Astrocyte (in vitro differentiated cells and primary cell): Measurements from ENCODE around the gene ODAPH. TPM values are rescaled to one million over a fixed set of nuclear protein-coding genes. Genes with fewer than 3 reads are reported as not detected.
A peak's percentile ranks its signal among the peaks of the same experiment; 100 is the strongest.

Source experiments
- DNase-seq: peaks from one replicate; pipeline ENCODE4 v3.0.0-alpha.2; 2010; ENCODE audit warnings: low read depth
- FAIRE-seq: peaks from 2 replicates; lab custom pipeline; 2011; peaks lifted over from hg19 to GRCh38; lab: Jason Lieb, UNC
- H2AFZ ChIP-seq: 2 replicates; pipeline ENCODE4 v1.6.0; 2012; ENCODE audit warnings: low read depth, low read length, inconsistent platforms
- H3K27ac ChIP-seq: 2 replicates; pipeline ENCODE4 v1.5.1; 2011; ENCODE audit warnings: low read depth, low read length, inconsistent platforms
- H3K27me3 ChIP-seq: 2 replicates; pipeline ENCODE4 v1.6.0; 2011; ENCODE audit warnings: low read length, inconsistent platforms; ENCODE audit not compliant: insufficient read depth
- H3K36me3 ChIP-seq: 2 replicates; pipeline ENCODE4 v1.5.1; 2011; ENCODE audit warnings: low read length, inconsistent platforms; ENCODE audit not compliant: insufficient read depth
- H3K4me1 ChIP-seq: 2 replicates; pipeline ENCODE4 v1.5.1; 2011; ENCODE audit warnings: low read length, inconsistent platforms; ENCODE audit not compliant: insufficient read depth
- H3K4me2 ChIP-seq: 2 replicates; pipeline ENCODE4 v1.6.0; 2012; ENCODE audit warnings: low read length, inconsistent platforms
- H3K4me3 ChIP-seq: 2 replicates; pipeline ENCODE4 v1.5.1; 2011; ENCODE audit warnings: low read depth, mild to moderate bottlenecking, low read length, inconsistent platforms; ENCODE audit not compliant: insufficient read depth
- H3K79me2 ChIP-seq: 2 replicates; pipeline ENCODE4 v1.6.0; 2012; ENCODE audit warnings: mild to moderate bottlenecking, low read length, inconsistent platforms; ENCODE audit not compliant: insufficient read depth
- H3K9ac ChIP-seq: 2 replicates; pipeline ENCODE4 v1.6.0; 2012; ENCODE audit warnings: mild to moderate bottlenecking, low read length, inconsistent platforms
- H3K9me3 ChIP-seq: 2 replicates; pipeline ENCODE4 v1.5.1; 2012; ENCODE audit warnings: low read depth, mild to moderate bottlenecking, low read length, inconsistent platforms; ENCODE audit not compliant: insufficient read depth
- H4K20me1 ChIP-seq: 2 replicates; pipeline ENCODE4 v1.6.0; 2012; ENCODE audit warnings: low read length, inconsistent platforms; ENCODE audit not compliant: insufficient read depth
- H3K27ac Mint-ChIP-seq: one replicate; pipeline ENCODE4 v1.8.0; 2021; ENCODE audit warnings: mild to moderate bottlenecking, mixed read lengths; ENCODE audit not compliant: unreplicated experiment
- H3K27me3 Mint-ChIP-seq: one replicate; pipeline ENCODE4 v1.8.0; 2021; ENCODE audit warnings: low read depth, mixed read lengths; ENCODE audit not compliant: unreplicated experiment
- H3K36me3 Mint-ChIP-seq: one replicate; pipeline ENCODE4 v1.8.0; 2021; ENCODE audit warnings: low read depth, mixed read lengths; ENCODE audit not compliant: unreplicated experiment
- H3K4me1 Mint-ChIP-seq: one replicate; pipeline ENCODE4 v1.8.0; 2021; ENCODE audit warnings: low read depth, mixed read lengths; ENCODE audit not compliant: unreplicated experiment
- H3K4me3 Mint-ChIP-seq: one replicate; pipeline ENCODE4 v1.8.0; 2021; ENCODE audit warnings: mild to moderate bottlenecking, moderate library complexity, mixed read lengths; ENCODE audit not compliant: unreplicated experiment
- H3K9me3 Mint-ChIP-seq: one replicate; pipeline ENCODE4 v1.8.0; 2021; ENCODE audit warnings: mild to moderate bottlenecking, mixed read lengths; ENCODE audit not compliant: unreplicated experiment
- CTCF ChIP-seq: IDR thresholded peaks from 2 replicates; pipeline ENCODE4 v1.5.1; 2011; ENCODE audit warnings: low read depth, mild to moderate bottlenecking, inconsistent platforms, low read length, moderate library complexity; ENCODE audit not compliant: insufficient read depth
- EZH2 ChIP-seq: IDR thresholded peaks from 2 replicates; pipeline ENCODE4 v1.6.1; 2012; ENCODE audit warnings: mild to moderate bottlenecking, low read length, inconsistent platforms; ENCODE audit not compliant: insufficient read depth
- total RNA-seq: library from RNA; stranded (reverse); gene quantifications from 2 replicates; pipeline ENCODE4 v1.2.1, GENCODE V29; 2021

The ODAPH gene
- total RNA-seq, 1 donor from 2014 or later: 55.3 TPM

- no peak for DNase-seq
- Mint-ChIP-seq H3K27ac (no peak overlapping the region), H3K27me3 (no peaks in the 10 kb centered on the region), H3K4me1 (peaks cover 28% of the 10 kb centered on the region), H3K9me3 (peaks cover 2% of the 10 kb centered on the region), H3K36me3 (no peaks in the 10 kb centered on the region), H3K4me3 (no peak overlapping the region)
- Histone ChIP-seq H3K9ac (no peak overlapping the region), H2AFZ (no peak overlapping the region), H4K20me1 (no peaks in the 10 kb centered on the region), H3K4me2 (no peak overlapping the region), H3K9me3 (no peaks in the 10 kb centered on the region), H3K4me1 (peaks cover 16% of the 10 kb centered on the region), H3K27ac (no peak overlapping the region), H3K79me2 (no peaks in the 10 kb centered on the region), H3K27me3 (no peaks in the 10 kb centered on the region), H3K4me3 (no peak overlapping the region), H3K36me3 (no peaks in the 10 kb centered on the region)
- FAIRE-seq: no peak
- TF ChIP-seq EZH2 (no peak), CTCF (no peak)
These were observed 6.8 kb upstream of the ODAPH start for GRCh38 chr4:75549019-75549418.

DNA sequence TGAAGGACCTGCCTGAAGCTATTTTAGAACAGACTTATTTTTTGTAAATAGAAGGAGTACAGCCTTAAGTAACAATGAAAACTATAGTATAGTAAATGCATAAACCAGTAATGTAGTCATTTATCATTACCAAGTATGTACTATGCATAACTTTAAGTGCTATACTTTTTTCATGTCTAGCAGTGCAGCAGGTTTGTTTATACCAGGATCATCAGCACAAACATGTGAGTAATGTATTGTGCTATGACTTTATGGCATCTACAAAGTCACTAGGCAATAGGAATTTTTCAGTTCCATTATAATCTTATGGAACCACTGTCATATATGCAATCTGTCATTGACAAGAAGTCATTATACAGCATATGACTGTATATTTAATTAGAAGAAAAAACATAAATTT, 3.4 kb upstream of the ODAPH start:
- Mint-ChIP-seq H3K4me3 (no peak overlapping the region), H3K27me3 (no peaks in the 10 kb centered on the region), H3K27ac (no peak overlapping the region), H3K9me3 (peaks cover 2% of the 10 kb centered on the region), H3K36me3 (no peaks in the 10 kb centered on the region), H3K4me1 (peaks cover 35% of the 10 kb centered on the region)
- Histone ChIP-seq H3K36me3 (no peaks in the 10 kb centered on the region), H4K20me1 (no peaks in the 10 kb centered on the region), H3K4me3 (no peak overlapping the region), H3K27me3 (no peaks in the 10 kb centered on the region), H3K27ac (no peak overlapping the region), H3K9me3 (no peaks in the 10 kb centered on the region), H3K4me2 (no peak overlapping the region), H3K9ac (no peak overlapping the region), H3K4me1 (peaks cover 17% of the 10 kb centered on the region), H2AFZ (no peak overlapping the region), H3K79me2 (no peaks in the 10 kb centered on the region)
- TF ChIP-seq EZH2 (no peak), CTCF (no peak)
- no peak for FAIRE-seq
- DNase-seq: no peak

DNA sequence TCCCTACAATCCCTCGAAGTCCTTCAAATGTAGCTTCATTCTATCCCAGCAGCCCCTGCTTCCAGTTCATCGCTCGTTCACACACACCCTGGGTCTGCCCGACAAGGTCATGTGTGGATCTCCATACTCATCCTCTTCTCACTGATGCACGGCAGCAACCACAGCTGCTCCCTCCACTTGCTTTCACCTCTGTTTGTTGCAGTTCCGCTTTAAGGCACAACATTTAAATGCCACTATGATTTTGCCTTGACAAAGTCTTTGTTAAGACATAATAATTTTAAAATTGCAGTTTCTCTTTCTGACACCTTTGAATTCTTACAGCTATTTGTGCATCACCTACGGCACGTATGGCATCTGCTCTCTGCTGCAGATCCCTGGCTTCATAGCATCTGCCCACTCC, 1.8 kb downstream of the ODAPH start:
- Mint-ChIP-seq H3K4me3 (peak overlapping the region; percentile 60), H3K27me3 (no peaks in the 10 kb centered on the region), H3K36me3 (no peaks in the 10 kb centered on the region), H3K4me1 (peaks cover 49% of the 10 kb centered on the region), H3K27ac (peak overlapping the region; percentile 4), H3K9me3 (no peaks in the 10 kb centered on the region)
- Histone ChIP-seq H3K36me3 (no peaks in the 10 kb centered on the region), H3K4me2 (no peak overlapping the region), H3K9ac (no peak overlapping the region), H3K9me3 (no peaks in the 10 kb centered on the region), H3K79me2 (no peaks in the 10 kb centered on the region), H3K27me3 (no peaks in the 10 kb centered on the region), H3K27ac (no peak overlapping the region), H2AFZ (no peak overlapping the region), H4K20me1 (no peaks in the 10 kb centered on the region), H3K4me1 (peaks cover 12% of the 10 kb centered on the region), H3K4me3 (no peak overlapping the region)
- FAIRE-seq (no peak), DNase-seq (no peak)
- TF ChIP-seq CTCF (no peak), EZH2 (no peak)
